ENCODE results near the gene RRP1B.
A peak's percentile ranks its signal among the peaks of the same experiment; 100 is the strongest.

The RRP1B gene

GRCh38 chr21:43727519-43728153, 68.3 kb downstream of the RRP1B start:
- no peak for DNase-seq

GRCh38 chr21:43728154-43728466, 68.8 kb downstream of the RRP1B start:
- DNase-seq, result no peak

GRCh38 chr21:43728467-43729390, 69.4 kb downstream of the RRP1B start:
- DNase-seq, result no peak

DNA sequence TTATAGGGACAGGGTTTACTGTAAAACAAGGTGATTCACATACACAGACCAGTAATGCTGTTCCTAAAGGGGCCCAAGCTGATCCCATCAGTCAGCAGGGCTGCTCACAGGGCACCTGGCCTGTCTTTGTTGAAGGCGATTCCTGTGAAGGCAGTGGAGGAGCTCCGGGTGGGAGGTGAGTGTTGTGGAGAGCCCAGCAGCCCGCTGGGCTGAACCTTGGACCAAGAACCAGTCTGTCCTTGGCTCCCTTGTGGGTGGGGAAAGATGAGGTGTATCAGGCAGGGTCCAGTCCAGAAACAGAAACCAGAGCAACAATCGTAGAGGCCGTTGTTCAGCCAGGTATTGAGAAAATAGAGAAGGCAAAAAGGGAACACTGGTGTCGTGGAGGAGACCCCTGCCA, 72.1 kb downstream of the RRP1B start:
- no peak for DNase-seq

- DNase-seq, result no peak
Measured at GRCh38 chr21:43731891-43732711, 72.7 kb downstream of the RRP1B start.

GRCh38 chr21:43733060-43733459, 73.7 kb downstream of the RRP1B start:
- DNase-seq, result no peak

DNA sequence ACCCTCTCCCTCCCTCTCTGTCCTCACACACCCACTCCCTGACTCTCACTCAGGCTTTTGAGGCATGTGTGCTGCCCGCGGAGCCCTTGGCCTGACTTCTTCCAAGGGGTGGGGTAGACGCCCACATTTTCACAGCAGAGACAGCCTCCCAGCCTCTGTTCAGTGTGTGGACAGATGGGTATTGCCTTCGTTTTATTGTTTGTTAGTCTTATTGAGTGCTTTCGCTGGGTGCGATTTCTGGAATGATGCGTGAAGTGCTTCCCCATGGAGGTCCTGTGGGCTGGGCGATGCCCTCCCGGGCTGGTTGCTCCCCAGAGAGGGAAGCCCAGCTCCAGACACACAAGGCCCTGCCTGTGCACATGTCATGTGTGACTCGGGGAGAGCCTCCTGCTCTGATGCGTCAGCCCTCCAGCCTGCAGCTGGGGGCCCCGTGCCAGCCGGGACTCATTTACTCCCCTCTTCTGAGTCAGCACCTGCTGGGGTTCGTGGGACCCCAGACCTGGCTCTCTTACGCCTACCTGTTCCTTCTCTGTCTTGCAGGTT, 74.2 kb downstream of the RRP1B start:
- DNase-seq, result no peak

DNA sequence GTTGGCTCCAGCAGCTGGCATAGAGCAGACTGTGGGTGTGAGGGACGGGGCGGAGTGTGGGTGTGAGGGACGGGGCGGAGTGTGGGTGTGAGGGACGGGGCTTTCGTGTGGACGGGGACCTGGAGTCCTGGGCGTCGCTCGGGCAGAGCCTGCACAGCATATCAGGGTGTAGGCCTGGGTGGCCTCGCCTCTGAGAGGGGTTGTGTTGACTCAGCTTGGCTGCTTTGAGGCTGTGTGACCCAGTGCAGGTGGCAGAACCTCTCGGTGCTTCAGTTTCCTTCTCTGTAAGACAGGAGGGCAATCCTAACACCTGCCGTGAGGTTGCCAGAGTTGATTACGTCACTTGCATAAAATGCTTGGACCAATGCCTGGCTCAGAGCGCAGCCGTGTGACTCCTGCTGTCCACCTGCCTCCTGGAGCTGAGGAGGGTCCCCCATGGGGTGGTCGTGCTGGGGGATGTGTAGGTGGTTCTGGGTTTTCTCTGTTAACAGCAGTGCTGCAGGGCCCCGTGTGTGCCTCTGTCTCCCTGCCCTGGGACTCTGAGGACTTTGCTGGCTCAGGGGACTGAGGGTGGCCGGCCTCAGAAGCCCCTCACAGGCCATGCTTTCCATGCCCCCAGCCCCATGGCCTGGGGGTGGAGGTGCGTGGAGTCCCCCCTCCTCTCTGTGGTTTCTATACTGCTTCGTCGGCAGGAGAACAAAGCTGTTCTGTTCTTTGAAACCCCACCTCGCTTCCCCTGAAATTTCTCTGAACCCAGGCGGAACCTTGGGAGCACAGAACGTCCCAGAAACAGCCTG, 75.0 kb downstream of the RRP1B start:
- no peak for DNase-seq

DNA sequence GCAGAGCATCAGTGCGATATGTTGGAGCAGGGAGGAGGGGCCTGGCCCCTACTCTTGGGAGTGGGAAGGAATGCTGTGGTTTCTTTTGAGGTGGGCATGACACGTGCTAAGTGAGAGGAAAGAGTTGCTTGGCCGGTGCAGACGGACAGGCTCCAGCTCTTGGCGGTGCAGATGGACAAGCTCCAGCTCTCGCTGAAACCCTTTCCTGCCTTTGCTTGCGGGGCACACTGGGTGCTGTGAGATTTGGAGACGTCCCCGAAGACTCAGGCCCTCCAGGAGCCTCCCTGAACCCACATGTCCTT, 75.5 kb downstream of the RRP1B start:
- DNase-seq, result no peak

DNA sequence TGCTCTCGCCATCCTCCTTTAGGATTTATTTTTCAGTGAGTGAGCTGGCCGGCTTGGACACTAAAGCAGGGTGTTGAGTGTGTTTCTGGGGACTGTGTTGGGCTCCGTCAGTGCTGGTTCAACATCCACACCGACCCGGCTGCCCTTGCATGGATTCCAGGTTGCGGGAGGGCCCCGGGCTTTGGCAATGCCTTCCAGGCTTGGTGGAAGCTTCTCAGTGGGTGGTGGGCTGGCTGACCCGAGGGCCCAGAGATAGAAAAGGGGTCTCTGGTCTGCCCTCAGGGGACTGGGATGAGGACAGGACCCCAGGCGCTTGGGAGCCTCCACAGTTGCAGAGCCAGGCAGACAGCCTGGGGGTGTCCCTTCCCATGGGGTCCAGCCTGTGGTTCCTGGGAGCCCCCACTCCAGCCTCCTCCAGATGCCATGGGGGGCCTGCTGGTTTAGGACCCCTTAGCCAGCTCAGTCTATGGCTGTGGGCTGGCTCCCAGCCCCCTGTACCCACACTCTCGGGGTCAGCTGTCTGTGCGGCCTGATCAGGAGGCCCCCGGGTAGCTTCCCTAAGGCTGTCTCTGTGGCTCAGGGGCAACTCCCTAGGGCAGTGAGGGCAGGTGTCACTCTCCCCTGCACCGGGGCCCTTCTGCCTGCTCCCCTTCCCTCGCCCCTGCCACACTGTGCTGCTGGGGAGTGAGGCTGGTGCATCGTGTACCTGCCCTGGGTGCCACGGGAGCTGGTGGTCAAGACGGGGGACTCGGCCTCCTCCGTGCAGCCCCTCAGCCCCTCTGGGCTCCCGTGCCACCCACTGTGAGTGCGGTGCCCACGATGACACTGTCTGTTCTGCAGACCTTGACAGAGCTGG, 76.1 kb downstream of the RRP1B start:
- no peak for DNase-seq

DNA sequence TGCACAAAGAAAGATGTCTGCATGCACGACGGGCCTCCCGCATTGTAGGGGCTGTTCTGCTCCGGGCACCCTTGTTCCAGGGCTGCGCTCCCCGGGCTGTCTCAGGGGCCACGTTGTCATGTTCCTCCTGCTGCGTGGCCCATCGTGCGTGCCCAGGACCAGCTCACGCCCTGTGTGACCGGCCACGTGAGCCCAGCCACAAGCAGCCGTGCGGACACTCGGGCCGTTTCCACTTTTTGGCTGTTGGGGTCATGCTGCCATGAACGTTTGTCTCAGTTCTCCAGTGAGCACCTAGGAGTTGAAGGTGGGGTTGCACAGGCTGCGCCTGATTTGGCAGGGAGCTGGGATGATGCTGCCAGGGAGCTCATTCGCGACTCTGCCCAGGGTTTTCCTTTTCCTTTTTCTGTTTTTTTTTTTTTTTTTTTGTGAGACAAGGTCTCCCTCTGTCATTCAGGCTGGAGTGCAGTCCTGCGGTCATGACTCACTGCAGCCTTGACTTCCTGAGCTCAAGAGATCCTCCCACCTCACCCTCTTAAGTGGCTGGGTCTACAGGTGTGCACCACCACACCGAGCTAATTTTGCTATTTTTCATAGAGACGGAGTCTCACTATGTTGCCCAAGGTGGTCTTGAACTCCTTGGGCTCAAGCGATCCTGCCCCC, 77.0 kb downstream of the RRP1B start:
- no peak for DNase-seq

GRCh38 chr21:43737158-43737950, 78.0 kb downstream of the RRP1B start:
- DNase-seq, result no peak

DNA sequence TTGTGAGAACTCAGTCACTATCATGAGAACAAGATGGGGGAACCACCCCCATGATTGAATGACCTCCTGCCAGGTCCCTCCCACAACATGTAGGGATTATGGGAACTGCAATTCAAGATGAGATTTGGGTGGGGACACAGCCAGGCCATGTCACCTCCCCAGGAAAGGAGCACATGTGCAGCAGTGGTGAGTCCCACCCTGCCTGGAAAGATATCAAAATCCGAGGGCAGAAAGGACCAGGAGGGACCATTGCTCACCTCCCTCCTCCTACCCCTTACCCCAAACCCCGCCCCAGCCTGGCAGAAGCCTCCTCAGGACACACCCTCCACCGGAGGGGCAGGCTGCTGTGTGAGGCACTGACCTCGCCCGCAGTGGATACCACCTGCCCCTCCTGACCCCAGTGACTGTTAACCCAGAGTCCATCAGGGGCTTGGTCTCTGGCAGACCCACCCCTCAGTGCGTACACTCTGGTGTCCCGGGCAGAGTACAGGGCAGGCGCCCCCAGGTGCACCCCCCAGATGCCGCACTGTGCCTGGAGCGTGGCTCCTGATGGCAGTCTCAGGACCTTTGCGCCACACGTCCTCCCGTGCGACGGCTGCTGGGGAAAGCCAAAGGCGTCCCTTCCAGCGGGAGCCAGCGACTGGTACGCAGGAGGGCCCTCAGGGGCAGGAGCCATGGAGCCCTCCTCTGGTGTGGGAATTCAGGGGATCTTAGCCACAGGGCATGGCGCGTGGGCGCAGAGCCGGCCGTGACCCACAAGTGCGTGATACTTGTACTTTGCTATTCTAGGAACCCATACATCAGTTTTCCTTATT, 80.5 kb downstream of the RRP1B start:
- no peak for DNase-seq

GRCh38 chr21:43740497-43741156, 81.3 kb downstream of the RRP1B start:
- DNase-seq, result peak; percentile 74 to 82

GRCh38 chr21:43741423-43742096, 82.2 kb downstream of the RRP1B start:
- no peak for DNase-seq

- no peak for DNase-seq
Measured at GRCh38 chr21:43743947-43744346, 84.6 kb downstream of the RRP1B start.

DNA sequence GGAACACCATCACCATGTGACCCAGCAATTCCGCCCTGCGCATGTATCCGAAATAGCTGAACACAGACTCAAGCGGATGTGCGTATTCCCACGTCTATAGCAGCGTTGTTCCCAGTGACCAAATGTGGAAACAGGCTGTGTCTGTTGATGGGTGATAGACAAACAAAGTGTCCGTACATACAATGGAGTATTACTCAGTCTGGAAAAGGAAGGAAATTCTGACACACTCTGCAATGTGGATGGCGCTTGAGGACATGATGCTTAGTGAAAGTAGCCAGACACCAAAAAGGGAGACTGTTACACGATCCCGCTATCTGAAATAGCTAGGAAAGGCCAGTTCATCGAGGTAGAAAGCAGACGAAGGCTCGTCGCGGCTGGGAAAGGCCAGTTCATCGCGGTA, 85.4 kb downstream of the RRP1B start:
- DNase-seq, result no peak

Measured in NCI-H1930 (cell line).